Heart left ventricle (tissue), 16 donors: ENCODE data around the gene CTNND2. TPM values are rescaled to one million over a fixed set of nuclear protein-coding genes. Genes with fewer than 3 reads are reported as not detected.
A peak's percentile ranks its signal among the peaks of the same experiment; 100 is the strongest.

Source experiments
- ATAC-seq, 4 donors: fragments of 200-7000 bp; cut with Tn5 transposase; one replicate each; pipeline ENCODE4 v1.9.1; 2020 to 2022; ENCODE audit warnings: moderate library complexity in 4 of 4, mild to moderate bottlenecking in 3 of 4, moderate number of reproducible peaks in 1 of 4
- DNase-seq, 5 donors: peaks; one replicate each; pipeline ENCODE4 v3.0.0-alpha.2; 2020
- H3K27ac ChIP-seq, 12 donors: fragments of 200-600 bp; sonication (generic) in 4 of 12; one replicate each; pipeline versions ENCODE4 v1.5.0 to v1.8.0; 2016 to 2022; ENCODE audit warnings: mild to moderate bottlenecking in 2 of 12
- H3K27me3 ChIP-seq, 9 donors: fragments of 200-600 bp; sonication (generic) in 2 of 9; one replicate each; pipeline versions ENCODE4 v1.5.1 to v1.8.0; 2016 to 2022; ENCODE audit warnings: mild to moderate bottlenecking in 3 of 9
- H3K36me3 ChIP-seq, 9 donors: fragments of 200-600 bp; sonication (generic) in 2 of 9; one replicate each; pipeline versions ENCODE4 v1.5.0 to v1.8.0; 2018 to 2022; ENCODE audit warnings: mild to moderate bottlenecking in 2 of 9
- H3K4me1 ChIP-seq, 12 donors: fragments of 200-600 bp; sonication (generic) in 4 of 12; one replicate each; pipeline versions ENCODE4 v1.5.0 to v1.8.0; 2016 to 2022; ENCODE audit warnings: mild to moderate bottlenecking in 3 of 12
- H3K4me3 ChIP-seq, 12 donors: fragments of 200-600 bp; sonication (generic) in 4 of 12; one replicate each; pipeline versions ENCODE4 v1.5.0 to v1.8.0; 2017 to 2022; ENCODE audit warnings: mild to moderate bottlenecking in 9 of 12, moderate library complexity in 4 of 12
- H3K9me3 ChIP-seq, 12 donors: fragments of 200-600 bp; sonication (generic) in 4 of 12; one replicate each; pipeline versions ENCODE4 v1.5.0 to v1.8.0; 2016 to 2022; ENCODE audit warnings: mild to moderate bottlenecking in 1 of 12
- POLR2A ChIP-seq, 2 donors: fragments of 450-650 bp; IDR thresholded peaks; one replicate each; pipeline ENCODE4 v1.6.1; 2017; ENCODE audit warnings: antibody characterized with exemption in 2 of 2, mild to moderate bottlenecking in 2 of 2, moderate library complexity in 2 of 2
- WGBS, 4 donors: extraction: QIAGEN DNeasy Blood & Tissue Kit in 2 of 4; methylation state at CpG; one replicate each; pipeline versions ENCODE4 v1.1.5 to v1.1.7; 2013 to 2018; 5-methylcytosine and 5-hydroxymethylcytosine counted together
- intact Hi-C, 10 donors: fragments of 100-400 bp; cut with DNase I; formaldehyde crosslinking; loops; one replicate each; pipeline versions ENCODE4 v1.11.1 to v1.14.2; 2022
- polyA plus RNA-seq, 2 donors: library from polyadenylated mRNA; stranded (reverse); fragments of 200-250 nt; gene quantifications; one replicate each; pipeline ENCODE4 v1.2.3, GENCODE V29; 2013
- total RNA-seq, 9 donors: library from RNA; depleted of rRNA in 2 of 9; stranded (reverse); fragments of >200 nt in 2 of 9; fragmentation: NEBNext Ultra II Directional in 3 of 9; extraction: Animal tissue kit (Norgen Biotek cat#: 25700) in 3 of 9; gene quantifications; one replicate each; pipeline versions ENCODE4 v1.1.0 to v1.2.4, GENCODE V29; 2016 to 2023
- TF ChIP-seq, protein P1 (sequence below), 12 donors: fragments of 200-600 bp; sonication (generic) in 4 of 12; IDR thresholded peaks; one replicate each; pipeline versions ENCODE4 v1.5.0 to v1.8.0; 2018 to 2022; ENCODE audit warnings: antibody characterized with exemption in 12 of 12, mild to moderate bottlenecking in 5 of 12
- donor health status: ischemic (EF 13 %, LVEDD 7.1; RV severe dilation, severe dysfunction).
- donor health status: healthy with polysubstance abuse.
- donor health status: DM: no; HTN: yes; CAD: no.
- donor health status: DM: no; HTN: no; CAD: no.
- donor health status: ischemic (EF 25% LVEDD 6.9; RV normal size, moderate dysfunction).
- donor health status: ischemic (EF 25% LVEDD 5.7; RV mildly dilated, moderate dysfunction).
- donor health status: healthy.
- donor health status: DM: yes; HTN: yes; CAD: no.
- donor health status: ischemic (EF 35%, LVEDD 5.7; RV mildly dilated, moderate dysfunction).
- donor health status: nonischemic (EF 11% LVEDD 7.7; RV severe dilation, severe dysfunction).
- donor health status: DM: yes; HTN: yes; CAD: no.
- donor health status: PGD.
- donor health status: ischemic (EF 29% LVEDD 5.4; RV normal size, mild dysfunction).
- donor health status: nonischemic (EF 23%, LVEDD 6.1; RV moderate dilation, normal function).

The CTNND2 gene
- total and polyA plus RNA-seq, 11 donors, result 4.0 to 36.8 (median 20.2) TPM

GRCh38 chr5:11311731-11312130 is 592.5 kb downstream of the CTNND2 start:
- DNase-seq, result no peak
- H3K36me3 ChIP-seq, result no peaks in the 10 kb centered on the region
- intact Hi-C loops, result no loop called here
- WGBS, 4 donors, result 84 to 93% (median 90%) methylated on average over 3 of the region's 3 CpGs
- ATAC-seq, result peak in 2 of 4 donors; percentile 20 to 44
- no peaks in the 10 kb centered on the region for H3K4me1 ChIP-seq
- H3K27me3 ChIP-seq, result no peaks in the 10 kb centered on the region
- no peak overlapping the region for H3K4me3 ChIP-seq
- no peak for TF ChIP-seq POLR2A (IDR thresholded peaks at IDR 0.05)
- TF ChIP-seq, protein P1, sequence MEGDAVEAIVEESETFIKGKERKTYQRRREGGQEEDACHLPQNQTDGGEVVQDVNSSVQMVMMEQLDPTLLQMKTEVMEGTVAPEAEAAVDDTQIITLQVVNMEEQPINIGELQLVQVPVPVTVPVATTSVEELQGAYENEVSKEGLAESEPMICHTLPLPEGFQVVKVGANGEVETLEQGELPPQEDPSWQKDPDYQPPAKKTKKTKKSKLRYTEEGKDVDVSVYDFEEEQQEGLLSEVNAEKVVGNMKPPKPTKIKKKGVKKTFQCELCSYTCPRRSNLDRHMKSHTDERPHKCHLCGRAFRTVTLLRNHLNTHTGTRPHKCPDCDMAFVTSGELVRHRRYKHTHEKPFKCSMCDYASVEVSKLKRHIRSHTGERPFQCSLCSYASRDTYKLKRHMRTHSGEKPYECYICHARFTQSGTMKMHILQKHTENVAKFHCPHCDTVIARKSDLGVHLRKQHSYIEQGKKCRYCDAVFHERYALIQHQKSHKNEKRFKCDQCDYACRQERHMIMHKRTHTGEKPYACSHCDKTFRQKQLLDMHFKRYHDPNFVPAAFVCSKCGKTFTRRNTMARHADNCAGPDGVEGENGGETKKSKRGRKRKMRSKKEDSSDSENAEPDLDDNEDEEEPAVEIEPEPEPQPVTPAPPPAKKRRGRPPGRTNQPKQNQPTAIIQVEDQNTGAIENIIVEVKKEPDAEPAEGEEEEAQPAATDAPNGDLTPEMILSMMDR (IDR thresholded peaks at IDR 0.05), result no peak
- H3K9me3 ChIP-seq, result peaks cover 0 to 6% (median 0%) of the 10 kb centered on the region in 12 donors
- H3K27ac ChIP-seq, result no peak overlapping the region

GRCh38 chr5:11311272-11311671 is 593.0 kb downstream of the CTNND2 start:
- Histone ChIP-seq H3K27ac (no peak overlapping the region), H3K36me3 (no peaks in the 10 kb centered on the region), H3K9me3 (peaks cover 0 to 6% (median 0%) of the 10 kb centered on the region in 12 donors), H3K4me3 (no peak overlapping the region), H3K4me1 (no peaks in the 10 kb centered on the region), H3K27me3 (no peaks in the 10 kb centered on the region)
- ATAC-seq (peak in 2 of 4 donors; percentile 22 to 52), DNase-seq (no peak)
- 90 to 92% (median 91%) methylated on average over 1 of the region's 1 CpG for WGBS, 4 donors
- TF ChIP-seq POLR2A (IDR thresholded peaks at IDR 0.05), result no peak
- TF ChIP-seq, protein P1 (IDR thresholded peaks at IDR 0.05), result no peak
- intact Hi-C loops, result no loop called here

DNA sequence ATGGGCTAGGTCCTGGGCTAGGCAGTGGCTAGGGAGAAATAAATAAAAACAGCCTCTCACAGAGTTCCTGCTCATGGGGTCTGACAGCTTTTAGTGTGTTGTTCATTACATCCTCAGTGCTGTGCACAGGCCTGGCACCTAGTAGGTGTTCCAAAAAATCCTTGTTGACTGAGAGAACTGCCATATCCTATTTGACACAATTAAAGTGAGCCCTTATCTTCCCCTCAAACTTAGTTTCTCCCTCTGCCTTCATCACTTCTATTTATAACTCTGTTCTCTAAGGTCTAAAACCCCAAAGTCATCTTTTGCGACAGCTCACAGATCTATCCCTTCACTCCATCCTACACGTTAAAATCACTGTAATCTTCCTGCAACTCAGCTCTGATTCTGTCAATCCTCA is 594.1 kb downstream of the CTNND2 start:
- H3K9me3 ChIP-seq, result peaks cover 0 to 6% (median 0%) of the 10 kb centered on the region in 12 donors
- ATAC-seq, result peak; percentile 20 to 65 (median 44)
- whole genome bisulfite sequencing, 4 donors, result 39 to 54% (median 42%) methylated on average over 2 of the region's 2 CpGs
- no peak for DNase-seq
- intact Hi-C loops, result no loop called here
- H3K36me3 ChIP-seq, result no peaks in the 10 kb centered on the region
- no peaks in the 10 kb centered on the region for H3K27me3 ChIP-seq
- TF ChIP-seq, protein P1 (IDR thresholded peaks at IDR 0.05), result no peak
- no peak for TF ChIP-seq POLR2A (IDR thresholded peaks at IDR 0.05)
- no peaks in the 10 kb centered on the region for H3K4me1 ChIP-seq
- H3K27ac ChIP-seq, result no peak overlapping the region
- no peak overlapping the region for H3K4me3 ChIP-seq

- 68 to 75% (median 70%) methylated on average over 1 of the region's 1 CpG for WGBS, 4 donors
- intact Hi-C loops, result no loop called here
These were observed 597.9 kb downstream of the CTNND2 start for GRCh38 chr5:11306365-11306764.

More at GRCh38 chr5:11306365-11306764, 597.9 kb downstream of the CTNND2 start:
- H3K27me3 ChIP-seq, result no peaks in the 10 kb centered on the region
- DNase-seq (no peak), ATAC-seq (no peak)
- H3K4me1 ChIP-seq, result peaks cover 0 to 7% (median 0%) of the 10 kb centered on the region in 12 donors
- no peak for TF ChIP-seq POLR2A (IDR thresholded peaks at IDR 0.05)
- TF ChIP-seq, protein P1 (IDR thresholded peaks at IDR 0.05), result no peak
- no peak overlapping the region for H3K4me3 ChIP-seq
- no peak overlapping the region for H3K27ac ChIP-seq
- no peaks in the 10 kb centered on the region for H3K36me3 ChIP-seq
- no peaks in the 10 kb centered on the region for H3K9me3 ChIP-seq
